ENCODE measurements around the gene PRKG1.

PRKG1 gene

DNA sequence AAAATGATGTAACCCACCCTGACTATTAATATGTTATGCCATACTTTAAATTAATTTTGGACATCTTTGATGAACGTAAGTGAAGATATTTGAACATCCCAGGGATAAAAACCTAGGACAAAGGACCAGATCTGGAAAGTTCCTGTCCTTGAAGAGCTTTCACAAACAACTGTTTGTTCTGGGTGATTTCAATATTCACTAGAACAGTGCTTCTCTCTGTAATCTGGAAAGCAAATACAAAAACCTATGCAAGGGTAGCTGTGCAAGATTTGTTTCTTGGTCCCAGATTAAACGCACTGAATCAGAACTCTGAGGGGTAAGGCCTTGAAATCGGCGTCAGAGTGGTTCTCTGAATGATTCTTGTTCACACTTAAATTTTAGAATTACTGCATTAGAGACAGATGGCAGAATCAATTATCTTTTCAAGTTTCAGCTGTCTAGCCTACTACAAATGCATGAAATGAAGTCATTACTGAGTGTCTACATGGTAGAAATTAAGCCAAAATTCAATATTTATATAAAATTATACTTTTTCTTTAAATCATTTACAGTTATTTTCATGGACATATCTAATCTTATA is 694.7 kb downstream of the PRKG1 start:
- no peak for DNase-seq
- in situ Hi-C loops (cut with MboI; ENCODE audit: low pct_unique_long_range_greater_than_20kb, low sequenced_read_pairs) = no loop called here

- DNase-seq = no peak
- in situ Hi-C loops (cut with MboI; ENCODE audit: low pct_unique_long_range_greater_than_20kb, low sequenced_read_pairs) = no loop called here
Measured at GRCh38 chr10:51770709-51771108, 696.4 kb downstream of the PRKG1 start.

DNA sequence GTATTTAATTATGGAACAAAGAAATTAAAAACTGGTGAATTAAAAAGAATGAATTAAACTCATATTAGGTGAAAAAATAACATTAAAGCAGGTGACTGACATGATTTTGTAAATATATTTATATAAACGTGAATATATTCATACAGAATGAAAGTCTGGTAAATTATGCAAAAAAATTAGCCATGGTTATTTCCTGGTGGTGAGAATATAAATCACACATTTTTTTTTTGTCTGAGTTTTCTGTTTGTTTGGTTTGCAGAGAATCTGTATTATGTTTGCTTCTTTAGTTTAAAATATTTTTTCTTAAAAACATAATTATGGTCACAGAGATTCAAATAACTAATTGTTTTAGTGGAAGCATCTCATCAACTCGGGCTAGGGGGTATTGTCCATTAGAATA is 698.1 kb downstream of the PRKG1 start:
- no peak for DNase-seq
- in situ Hi-C loops (cut with MboI; ENCODE audit: low pct_unique_long_range_greater_than_20kb, low sequenced_read_pairs) = no loop called here

DNA sequence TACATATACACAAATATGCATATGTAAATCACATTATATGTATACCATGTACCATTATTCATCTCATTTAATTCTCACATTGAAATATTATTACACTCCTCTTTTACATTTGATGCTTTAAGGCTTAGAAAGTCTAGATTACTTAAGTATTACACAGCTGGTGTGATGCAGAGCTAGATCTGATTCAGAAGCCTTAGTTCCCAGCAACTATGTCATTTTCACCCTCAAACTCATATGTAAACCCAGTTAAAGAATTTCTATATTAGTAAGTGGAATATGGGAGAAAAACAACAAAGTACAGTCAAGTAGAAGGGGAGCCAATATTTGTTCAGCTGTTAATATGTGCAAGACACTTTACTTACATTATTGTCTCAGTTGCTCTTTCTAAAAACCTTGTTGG is 699.4 kb downstream of the PRKG1 start:
- in situ Hi-C loops (cut with MboI; ENCODE audit: low pct_unique_long_range_greater_than_20kb, low sequenced_read_pairs) = no loop called here
- DNase-seq = no peak

DNA sequence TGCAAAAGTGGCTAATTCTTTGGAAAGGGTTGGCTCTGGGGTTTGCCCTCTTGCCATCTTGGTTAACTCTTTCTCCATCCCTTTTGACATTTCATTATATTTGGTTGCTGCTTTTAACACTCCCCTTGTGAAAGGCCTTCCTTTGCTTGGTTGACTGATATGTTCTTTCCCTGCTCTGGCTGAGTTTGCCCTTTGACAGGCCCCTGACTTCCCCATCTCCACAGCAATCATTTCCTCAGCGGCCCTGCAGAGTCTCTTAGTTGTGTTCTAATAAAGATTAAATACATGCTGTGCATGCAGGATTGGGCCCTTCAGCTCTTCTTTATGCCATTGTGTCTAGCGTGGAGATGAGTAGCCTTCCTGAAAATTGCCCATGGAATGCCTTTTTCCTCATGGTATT is 709.7 kb downstream of the PRKG1 start:
- in situ Hi-C loops (cut with MboI; ENCODE audit: low pct_unique_long_range_greater_than_20kb, low sequenced_read_pairs) = no loop called here
- no peak for DNase-seq

DNA sequence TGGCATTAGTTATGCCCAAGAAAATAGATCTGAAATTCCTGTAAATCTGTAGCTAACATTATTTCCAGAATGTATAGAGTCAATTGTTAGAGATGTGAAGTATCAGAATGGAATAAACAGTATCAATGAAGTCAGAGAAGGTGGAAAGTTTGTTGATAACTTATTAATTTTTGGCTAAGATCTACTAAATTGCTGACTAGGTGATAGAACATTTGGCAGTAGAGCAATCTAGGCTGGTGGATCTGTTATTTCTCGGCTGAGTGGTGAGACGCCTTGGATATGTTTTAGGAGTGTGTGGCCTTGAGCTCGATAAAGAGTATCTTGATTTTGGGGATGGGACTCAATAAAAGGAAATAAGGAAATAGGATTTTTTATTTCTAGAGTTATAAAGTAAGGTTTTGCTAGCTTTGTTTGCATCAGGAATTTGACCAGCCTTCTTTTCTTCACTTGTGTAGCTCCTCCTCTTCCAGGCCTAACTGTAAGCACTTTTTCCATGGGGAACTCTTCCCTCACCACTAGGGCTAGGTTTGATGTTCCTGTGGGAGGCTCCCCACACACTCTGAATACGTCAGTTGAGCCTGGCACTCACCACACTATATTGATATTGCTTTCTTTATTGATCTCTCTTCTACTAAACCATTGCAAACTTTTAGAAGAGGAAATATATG is 711.9 kb downstream of the PRKG1 start:
- in situ Hi-C loops (cut with MboI; ENCODE audit: low pct_unique_long_range_greater_than_20kb, low sequenced_read_pairs) = no loop called here
- no peak for DNase-seq

DNA sequence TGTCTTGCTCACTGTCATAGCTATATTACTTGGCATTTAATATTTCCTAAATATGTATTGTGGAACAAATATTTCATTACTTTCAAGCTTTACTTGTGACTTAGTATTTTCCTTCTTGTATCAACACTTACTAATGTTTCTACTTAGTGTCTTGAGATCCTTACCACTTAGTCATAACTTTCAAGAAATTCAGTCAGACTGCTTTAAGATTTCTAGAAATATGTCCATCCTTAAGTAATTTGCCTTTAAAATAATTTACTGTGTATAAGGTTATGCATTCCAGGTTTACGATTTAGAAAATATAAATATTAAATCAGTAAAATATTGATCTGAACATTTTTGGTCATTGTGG is 712.4 kb downstream of the PRKG1 start:
- no peak for DNase-seq
- in situ Hi-C loops (cut with MboI; ENCODE audit: low pct_unique_long_range_greater_than_20kb, low sequenced_read_pairs) = no loop called here

DNA sequence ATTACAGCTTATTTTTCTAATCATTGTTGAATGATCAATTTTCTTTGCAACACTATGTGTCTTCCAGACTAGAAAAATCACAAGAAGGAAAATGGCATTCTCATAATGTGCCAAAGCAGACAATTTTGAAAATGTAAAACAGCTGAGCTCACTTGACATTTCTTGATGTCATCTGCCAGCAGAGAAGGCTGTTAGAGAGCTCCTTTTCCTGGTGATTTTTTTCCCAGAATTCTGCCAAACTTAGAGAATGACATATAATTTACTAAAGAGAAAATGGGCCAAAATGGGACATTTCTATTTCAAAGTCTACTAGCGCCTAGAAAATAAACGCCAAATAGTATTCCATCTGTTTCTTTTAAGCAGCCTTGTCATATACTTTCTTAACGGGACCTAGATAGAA is 714.0 kb downstream of the PRKG1 start:
- in situ Hi-C loops (cut with MboI; ENCODE audit: low pct_unique_long_range_greater_than_20kb, low sequenced_read_pairs) = no loop called here

GRCh38 chr10:51789118-51789517 is 714.8 kb downstream of the PRKG1 start:
- in situ Hi-C loops (cut with MboI; ENCODE audit: low pct_unique_long_range_greater_than_20kb, low sequenced_read_pairs) = no loop called here
- no peak for DNase-seq

More for the DNA sequence above, 714.0 kb downstream of the PRKG1 start:
- DNase-seq = no peak

DNA sequence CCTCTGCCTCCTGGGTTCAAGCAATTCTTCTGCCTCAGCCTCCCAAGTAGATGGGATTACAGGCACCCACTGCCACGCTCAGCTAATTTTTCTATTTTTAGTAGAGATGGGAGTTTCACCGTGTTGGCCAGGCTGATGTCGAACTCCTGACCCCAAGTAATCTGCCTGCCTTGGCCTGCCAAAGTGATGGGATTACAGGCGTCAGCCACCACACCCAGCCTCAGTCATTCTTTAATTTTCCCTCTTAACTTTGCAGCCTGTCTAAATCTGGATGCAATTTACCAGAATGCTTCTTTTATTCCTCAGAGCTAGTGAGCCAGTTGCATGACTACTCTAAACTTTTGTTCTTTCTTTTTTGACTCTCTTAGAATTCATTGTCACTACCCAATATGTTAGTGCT is 715.6 kb downstream of the PRKG1 start:
- DNase-seq = no peak
- in situ Hi-C loops (cut with MboI; ENCODE audit: low pct_unique_long_range_greater_than_20kb, low sequenced_read_pairs) = no loop called here

DNA sequence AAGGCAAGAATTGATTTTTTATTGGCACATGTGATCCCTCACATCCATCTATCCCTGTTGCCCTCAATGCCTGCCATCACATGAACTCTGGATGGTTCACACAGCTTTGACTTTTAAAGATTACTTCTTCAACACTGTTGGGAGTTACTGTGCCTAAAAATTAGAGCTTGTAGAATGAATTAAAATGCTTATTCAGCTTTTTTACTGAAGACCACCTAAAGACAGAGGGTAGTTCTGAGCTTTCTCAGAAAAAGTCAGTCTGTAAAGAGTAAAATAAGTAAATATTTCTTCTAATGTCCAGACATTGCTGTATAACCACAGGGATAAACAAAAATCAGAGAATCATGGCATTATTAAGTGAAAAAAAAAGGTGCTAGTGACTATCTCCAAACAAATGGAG is 718.4 kb downstream of the PRKG1 start:
- in situ Hi-C loops (cut with MboI; ENCODE audit: low pct_unique_long_range_greater_than_20kb, low sequenced_read_pairs) = no loop called here
- no peak for DNase-seq

- no peak for DNase-seq
- in situ Hi-C loops (cut with MboI; ENCODE audit: low pct_unique_long_range_greater_than_20kb, low sequenced_read_pairs) = no loop called here
Measured at GRCh38 chr10:51800121-51800520, 725.8 kb downstream of the PRKG1 start.

DNA sequence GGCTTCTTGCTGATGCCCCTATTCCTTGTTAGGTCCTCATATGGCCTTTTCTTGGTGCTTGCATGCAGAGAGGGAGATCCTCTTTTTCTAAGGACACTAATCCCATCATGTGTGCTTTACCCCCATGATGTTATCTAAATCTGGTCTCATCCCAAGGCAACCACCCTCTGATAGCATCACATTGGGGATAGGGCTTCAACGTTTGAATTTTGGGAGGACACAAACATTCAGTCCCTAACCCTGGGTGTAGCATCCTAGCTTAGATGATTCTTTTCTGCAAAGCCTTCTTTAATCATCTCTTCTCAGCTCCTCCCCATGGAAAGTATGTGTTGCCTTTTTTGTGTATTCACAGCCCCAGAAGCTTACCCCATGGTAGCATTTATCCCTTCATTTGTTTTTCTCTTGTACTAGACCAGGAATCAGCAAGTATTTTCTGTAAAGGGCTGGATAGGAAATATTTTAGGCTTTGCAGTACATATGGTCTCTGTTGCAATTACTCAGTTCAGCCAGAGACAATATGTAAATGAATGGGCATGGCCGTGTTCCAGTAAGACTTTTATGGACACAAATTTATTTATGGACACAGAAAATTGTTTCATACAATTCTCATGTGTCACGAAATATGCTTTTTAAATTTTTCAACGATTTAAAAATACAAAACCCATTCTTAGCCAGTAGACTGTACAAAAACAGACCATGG is 726.6 kb downstream of the PRKG1 start:
- DNase-seq = no peak
- in situ Hi-C loops (cut with MboI; ENCODE audit: low pct_unique_long_range_greater_than_20kb, low sequenced_read_pairs) = no loop called here

- DNase-seq = no peak
- in situ Hi-C loops (cut with MboI; ENCODE audit: low pct_unique_long_range_greater_than_20kb, low sequenced_read_pairs) = no loop called here
Measured at GRCh38 chr10:51802030-51802429, 727.7 kb downstream of the PRKG1 start.

DNA sequence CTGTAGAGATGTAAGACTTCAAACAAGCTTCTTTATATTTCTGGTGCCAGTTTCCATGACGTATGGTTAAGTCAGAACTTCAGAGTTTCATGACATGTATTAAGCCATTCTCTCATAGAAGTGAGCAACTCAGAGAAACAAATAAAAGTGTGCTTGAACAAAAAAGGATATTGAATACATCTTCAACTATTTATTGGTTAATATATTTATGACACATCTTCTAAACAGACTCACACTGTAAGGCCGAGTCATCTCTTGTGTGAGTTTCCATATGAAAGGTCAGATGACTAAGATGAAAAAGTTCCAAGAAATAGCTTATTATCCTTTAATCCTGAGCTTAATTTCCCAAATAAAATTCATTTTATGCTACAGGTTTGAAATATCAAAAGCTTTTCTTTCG is 730.6 kb downstream of the PRKG1 start:
- DNase-seq = no peak
- in situ Hi-C loops (cut with MboI; ENCODE audit: low pct_unique_long_range_greater_than_20kb, low sequenced_read_pairs) = no loop called here

- DNase-seq = no peak
- in situ Hi-C loops (cut with MboI; ENCODE audit: low pct_unique_long_range_greater_than_20kb, low sequenced_read_pairs) = no loop called here
Measured at GRCh38 chr10:51806079-51806835, 732.0 kb downstream of the PRKG1 start.

DNA sequence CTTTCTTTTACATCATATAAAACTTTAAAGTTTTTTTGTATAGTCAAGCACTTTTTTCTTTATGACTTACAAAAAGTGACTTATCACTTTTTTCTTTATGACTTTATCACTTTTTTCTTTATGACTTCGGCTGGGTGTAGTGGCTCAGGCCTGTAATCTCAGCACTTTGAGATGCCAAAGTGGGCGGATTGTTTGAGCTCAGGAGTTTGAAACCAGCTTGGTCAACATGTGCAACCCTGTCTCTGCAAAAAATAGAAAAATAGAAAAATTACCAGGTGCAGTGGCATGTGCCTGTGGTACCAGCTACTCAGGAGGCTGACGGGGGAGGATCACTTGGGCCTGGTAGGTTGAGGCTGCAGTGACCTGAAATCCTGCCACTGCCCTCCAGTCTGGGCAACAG is 733.9 kb downstream of the PRKG1 start:
- no peak for DNase-seq
- in situ Hi-C loops (cut with MboI; ENCODE audit: low pct_unique_long_range_greater_than_20kb, low sequenced_read_pairs) = no loop called here

GRCh38 chr10:51815723-51816122 is 741.4 kb downstream of the PRKG1 start:
- no peak for DNase-seq
- in situ Hi-C loops (cut with MboI; ENCODE audit: low pct_unique_long_range_greater_than_20kb, low sequenced_read_pairs) = no loop called here

DNA sequence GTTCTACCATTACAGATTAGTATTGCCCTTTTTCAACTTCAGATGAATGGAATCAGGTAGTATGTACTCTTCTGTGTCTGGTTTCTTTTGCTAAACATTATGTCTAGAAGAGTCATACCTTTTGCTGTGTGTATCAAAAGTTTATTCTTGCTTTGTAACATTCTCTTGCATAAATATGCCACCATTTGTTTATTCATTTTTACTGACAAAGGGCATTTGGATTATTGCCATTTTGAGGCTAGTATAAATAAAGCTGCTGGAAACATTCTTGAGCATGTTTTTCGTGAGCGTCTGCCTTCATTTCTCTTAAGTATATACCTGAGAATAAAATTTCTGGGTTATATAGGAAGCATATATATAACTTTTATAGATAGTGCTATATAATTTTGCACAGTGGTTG is 746.8 kb downstream of the PRKG1 start:
- in situ Hi-C loops (cut with MboI; ENCODE audit: low pct_unique_long_range_greater_than_20kb, low sequenced_read_pairs) = no loop called here
- no peak for DNase-seq

- in situ Hi-C loops (cut with MboI; ENCODE audit: low pct_unique_long_range_greater_than_20kb, low sequenced_read_pairs) = no loop called here
- DNase-seq = no peak
Measured at GRCh38 chr10:51821745-51822144, 747.5 kb downstream of the PRKG1 start.

Measured in KBM-7 (cell line).